ENCODE measurements around the gene NAXE.
"Not testable (repeated sequence)": the region's sequence is repeated elsewhere in the genome, so short reads cannot be mapped to it uniquely, and the experiment has no call there.

NAXE gene

GRCh38 chr1:156601122-156601830 lies 9.7 kb downstream of the NAXE start, which contains the start of gene GPATCH4:
TSS of gene GPATCH4 (minus strand) at chr1:156601479.
- TF ChIP-seq CTCF (IDR thresholded peaks at IDR 0.05; ENCODE audit: low read depth, low read length) = no peak
- in situ Hi-C loops (cut with HindIII; ENCODE audit: low sequenced_read_pairs) = no loop called here
- H3K4me3 ChIP-seq (ENCODE audit: low read depth, low read length) = peak within 1 kb of the TSS; percentile 82
- DNase-seq (ENCODE audit: low read depth, low spot score) = peak; percentile 93

GRCh38 chr1:156601892-156602291 lies 10.3 kb downstream of the NAXE start:
- peak overlapping the region; percentile 82 for H3K4me3 ChIP-seq (ENCODE audit: low read depth, low read length)
- no peak for DNase-seq (ENCODE audit: low read depth, low spot score)
- in situ Hi-C loops (cut with HindIII; ENCODE audit: low sequenced_read_pairs) = no loop called here
- no peak for TF ChIP-seq CTCF (IDR thresholded peaks at IDR 0.05; ENCODE audit: low read depth, low read length)

- DNase-seq (ENCODE audit: low read depth, low spot score) = no peak
- in situ Hi-C loops (cut with HindIII; ENCODE audit: low sequenced_read_pairs) = no loop called here
- peak; percentile 35 for TF ChIP-seq CTCF (IDR thresholded peaks at IDR 0.05; ENCODE audit: low read depth, low read length)
- H3K4me3 ChIP-seq (ENCODE audit: low read depth, low read length) = no peak overlapping the region
Measured at GRCh38 chr1:156602557-156602993, 11.0 kb downstream of the NAXE start.

GRCh38 chr1:156607344-156607743 lies 15.8 kb downstream of the NAXE start:
- DNase-seq (ENCODE audit: low read depth, low spot score); H3K4me3 ChIP-seq (ENCODE audit: low read depth, low read length); in situ Hi-C loops (cut with HindIII; ENCODE audit: low sequenced_read_pairs): not testable (repeated sequence)

- H3K4me3 ChIP-seq (ENCODE audit: low read depth, low read length) = no peak overlapping the region
- DNase-seq (ENCODE audit: low read depth, low spot score) = peak; percentile 70
- in situ Hi-C loops (cut with HindIII; ENCODE audit: low sequenced_read_pairs) = no loop called here
Measured at GRCh38 chr1:156608036-156608674, 16.6 kb downstream of the NAXE start.

GRCh38 chr1:156608981-156609380 lies 17.4 kb downstream of the NAXE start:
- H3K4me3 ChIP-seq (ENCODE audit: low read depth, low read length) = no peak overlapping the region
- peak; percentile 57 for TF ChIP-seq CTCF (IDR thresholded peaks at IDR 0.05; ENCODE audit: low read depth, low read length)
- in situ Hi-C loops (cut with HindIII; ENCODE audit: low sequenced_read_pairs) = no loop called here
- no peak for DNase-seq (ENCODE audit: low read depth, low spot score)

More at GRCh38 chr1:156608036-156608674, 16.6 kb downstream of the NAXE start:
- TF ChIP-seq CTCF (IDR thresholded peaks at IDR 0.05; ENCODE audit: low read depth, low read length) = peak; percentile 80

- H3K4me3 ChIP-seq (ENCODE audit: low read depth, low read length); DNase-seq (ENCODE audit: low read depth, low spot score); in situ Hi-C loops (cut with HindIII; ENCODE audit: low sequenced_read_pairs): not testable (repeated sequence)
Measured at GRCh38 chr1:156610072-156610471, 18.5 kb downstream of the NAXE start.

Data from astrocyte of the spinal cord (primary cell).